ENCODE data around the gene AGA.

The AGA gene

GRCh38 chr4:177441803-177442622 lies at the start of gene AGA:
AGA (minus strand) TSS chr4:177442437; CDS start chr4:177442375, 62 bp downstream.
- Mint-ChIP-seq H3K27ac (peak within 1 kb of the TSS; percentile 99), H3K4me3 (peak within 1 kb of the TSS; percentile 96), H3K9me3 (no peaks in the 10 kb centered on the region), H3K4me1 (peaks cover 43% of the 10 kb centered on the region), H3K36me3 (peaks cover 7% of the 10 kb centered on the region), H3K27me3 (no peaks in the 10 kb centered on the region)

- H3K27ac Mint-ChIP-seq = no peak overlapping the region
- no peaks in the 10 kb centered on the region for H3K4me1 Mint-ChIP-seq
- H3K4me3 Mint-ChIP-seq = no peak overlapping the region
- H3K9me3 Mint-ChIP-seq = no peaks in the 10 kb centered on the region
- peaks cover 2% of the 10 kb centered on the region for H3K36me3 Mint-ChIP-seq
- no peaks in the 10 kb centered on the region for H3K27me3 Mint-ChIP-seq
Measured at GRCh38 chr4:177492022-177492421, 49.8 kb upstream of the AGA start.

DNA sequence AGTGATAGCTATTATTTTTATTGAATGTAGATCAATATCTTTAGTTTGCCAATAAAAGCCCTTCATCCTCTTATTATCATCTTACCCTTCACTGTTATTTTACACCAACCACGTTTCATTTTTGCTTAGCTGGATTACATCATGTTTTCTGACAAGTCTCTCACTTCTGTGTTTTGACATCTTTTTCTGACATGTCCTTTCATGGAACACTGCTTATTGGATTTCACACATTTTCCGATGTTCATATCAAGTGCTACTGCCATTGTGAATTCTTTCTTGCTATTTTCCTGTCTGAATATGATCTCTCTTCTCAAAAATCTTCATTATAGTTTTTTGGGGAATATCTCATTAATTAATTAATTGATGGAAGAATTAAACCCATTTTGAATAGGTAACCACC lies 48.5 kb upstream of the AGA start:
- Mint-ChIP-seq H3K27ac (no peak overlapping the region), H3K4me3 (no peak overlapping the region), H3K9me3 (no peaks in the 10 kb centered on the region), H3K36me3 (peaks cover 6% of the 10 kb centered on the region), H3K27me3 (no peaks in the 10 kb centered on the region), H3K4me1 (no peaks in the 10 kb centered on the region)

DNA sequence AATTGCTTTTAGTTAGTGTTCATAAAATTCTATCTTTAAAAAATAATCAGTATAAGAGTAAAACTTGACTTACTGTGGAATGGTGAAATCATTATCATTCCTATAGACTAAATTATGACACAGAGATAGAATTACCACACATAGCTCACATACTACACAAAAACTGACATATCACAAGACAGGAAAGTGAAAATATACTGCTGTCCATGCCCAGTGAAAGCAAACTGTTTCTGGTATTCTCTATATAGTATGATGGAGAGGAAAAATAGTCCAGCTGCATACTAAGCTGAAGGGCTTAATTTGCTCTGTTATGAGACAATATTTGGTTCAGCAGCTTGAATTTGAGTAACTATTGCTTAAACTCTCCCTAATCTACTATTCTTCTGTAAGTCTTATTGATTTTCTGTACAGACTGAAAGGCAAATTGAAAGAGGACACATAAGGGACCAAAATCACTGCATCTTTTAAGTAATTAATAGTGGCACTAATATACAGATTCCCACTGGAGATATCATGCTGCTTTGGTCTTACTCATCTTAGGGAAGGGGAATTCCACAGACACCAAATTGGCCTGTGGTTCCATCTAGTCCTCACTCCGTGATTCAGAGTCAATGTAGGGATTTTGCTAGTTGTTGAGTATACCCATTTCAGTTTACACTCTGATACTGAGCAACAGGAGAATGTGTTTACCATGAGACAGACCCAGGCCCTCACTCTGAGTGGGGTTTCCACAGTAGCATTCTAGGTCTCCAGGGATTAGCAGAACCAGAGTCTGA lies 47.4 kb upstream of the AGA start:
- Mint-ChIP-seq H3K27ac (no peak overlapping the region), H3K9me3 (no peaks in the 10 kb centered on the region), H3K36me3 (peaks cover 9% of the 10 kb centered on the region), H3K27me3 (no peaks in the 10 kb centered on the region), H3K4me1 (no peaks in the 10 kb centered on the region), H3K4me3 (no peak overlapping the region)

DNA sequence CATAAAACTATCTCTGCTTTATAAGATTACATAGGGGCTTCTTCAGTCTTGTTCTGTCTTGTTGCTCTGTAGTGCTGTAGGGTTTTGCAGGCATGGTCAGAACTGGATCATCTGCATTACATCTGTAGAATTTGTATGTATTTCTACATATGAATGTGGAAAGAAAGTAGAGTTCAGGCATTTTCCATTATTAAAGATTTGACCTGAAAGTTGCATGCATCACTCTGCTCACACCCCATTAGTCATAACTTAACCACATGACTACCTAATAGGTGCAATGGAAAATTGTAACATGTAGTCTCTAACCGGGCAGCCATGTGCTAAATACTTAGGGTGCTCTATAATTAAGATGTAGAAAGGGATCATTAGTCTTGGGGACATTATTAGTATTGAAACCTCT lies 45.7 kb upstream of the AGA start:
- Mint-ChIP-seq H3K4me3 (no peak overlapping the region), H3K36me3 (peaks cover 9% of the 10 kb centered on the region), H3K9me3 (no peaks in the 10 kb centered on the region), H3K27ac (no peak overlapping the region), H3K27me3 (no peaks in the 10 kb centered on the region), H3K4me1 (peaks cover 7% of the 10 kb centered on the region)

DNA sequence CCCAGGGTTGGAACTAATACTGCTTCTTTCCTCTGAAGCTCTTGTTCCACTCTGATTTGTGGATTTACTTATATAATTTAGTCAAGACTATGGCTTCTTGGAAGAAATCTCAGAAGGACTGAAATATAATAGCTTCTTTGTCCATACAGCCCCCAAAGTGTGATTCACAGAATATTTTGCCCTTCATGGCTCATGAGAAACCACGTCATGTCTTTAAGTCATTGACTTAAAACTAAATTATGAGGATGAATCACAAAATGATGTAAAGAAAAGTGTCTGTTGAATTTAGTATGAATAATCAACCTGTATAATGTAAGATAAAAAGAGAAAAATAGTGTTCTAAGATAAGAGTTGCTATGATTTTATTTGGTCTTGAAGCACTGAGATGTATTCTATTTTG lies 43.3 kb upstream of the AGA start:
- H3K9me3 Mint-ChIP-seq = no peaks in the 10 kb centered on the region
- no peaks in the 10 kb centered on the region for H3K27me3 Mint-ChIP-seq
- H3K27ac Mint-ChIP-seq = no peak overlapping the region
- peaks cover 8% of the 10 kb centered on the region for H3K36me3 Mint-ChIP-seq
- no peak overlapping the region for H3K4me3 Mint-ChIP-seq
- peaks cover 10% of the 10 kb centered on the region for H3K4me1 Mint-ChIP-seq

DNA sequence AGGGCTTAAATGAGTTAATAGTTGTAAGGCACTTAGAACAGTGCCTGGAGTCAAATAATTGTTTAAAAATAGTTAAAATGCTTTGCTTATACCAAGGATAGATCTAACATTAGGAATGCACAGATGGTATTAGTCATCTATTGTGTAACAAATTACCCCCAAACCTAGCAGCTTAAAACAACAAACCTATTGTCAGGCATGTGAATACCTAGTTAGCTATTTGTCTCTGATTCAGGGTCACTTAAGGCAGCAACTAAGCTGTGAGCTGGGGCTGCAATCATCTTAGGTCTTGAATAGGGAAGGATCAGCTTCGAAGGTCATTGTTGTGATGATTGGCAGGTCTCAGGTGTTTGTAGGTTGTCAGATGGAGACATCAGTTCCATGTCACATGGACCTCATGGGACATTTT lies 42.4 kb upstream of the AGA start:
- Mint-ChIP-seq H3K4me1 (peaks cover 10% of the 10 kb centered on the region), H3K27ac (no peak overlapping the region), H3K36me3 (peaks cover 8% of the 10 kb centered on the region), H3K4me3 (no peak overlapping the region), H3K27me3 (no peaks in the 10 kb centered on the region), H3K9me3 (no peaks in the 10 kb centered on the region)

DNA sequence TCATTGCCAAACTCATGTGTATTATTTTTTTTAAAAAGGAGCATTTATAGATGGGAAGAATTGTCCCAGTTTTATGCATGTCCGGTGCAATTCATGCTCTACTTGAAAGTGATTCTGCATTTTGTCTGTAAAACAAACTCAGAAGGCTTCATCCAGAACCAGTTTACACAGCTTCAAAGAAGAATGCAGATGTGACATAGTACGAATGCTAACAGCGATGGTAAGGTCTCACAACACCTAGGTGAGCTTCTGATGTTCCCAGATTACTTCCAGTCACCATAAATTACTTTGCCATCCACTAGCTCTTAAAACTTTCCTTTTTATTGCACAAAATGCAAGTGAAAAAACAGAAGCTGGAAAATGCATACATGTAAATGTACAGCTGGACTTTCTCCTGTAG lies 41.5 kb upstream of the AGA start:
- Mint-ChIP-seq H3K4me3 (no peak overlapping the region), H3K36me3 (peaks cover 8% of the 10 kb centered on the region), H3K27ac (no peak overlapping the region), H3K9me3 (no peaks in the 10 kb centered on the region), H3K27me3 (no peaks in the 10 kb centered on the region), H3K4me1 (peaks cover 10% of the 10 kb centered on the region)

- H3K27me3 Mint-ChIP-seq = no peaks in the 10 kb centered on the region
- H3K4me3 Mint-ChIP-seq = no peak overlapping the region
- peaks cover 10% of the 10 kb centered on the region for H3K4me1 Mint-ChIP-seq
- no peaks in the 10 kb centered on the region for H3K9me3 Mint-ChIP-seq
- H3K36me3 Mint-ChIP-seq = peaks cover 8% of the 10 kb centered on the region
- no peak overlapping the region for H3K27ac Mint-ChIP-seq
Measured at GRCh38 chr4:177483271-177483670, 41.0 kb upstream of the AGA start.

- no peak overlapping the region for H3K27ac Mint-ChIP-seq
- H3K36me3 Mint-ChIP-seq = peaks cover 8% of the 10 kb centered on the region
- H3K4me3 Mint-ChIP-seq = no peak overlapping the region
- H3K27me3 Mint-ChIP-seq = no peaks in the 10 kb centered on the region
- no peaks in the 10 kb centered on the region for H3K9me3 Mint-ChIP-seq
- H3K4me1 Mint-ChIP-seq = peaks cover 10% of the 10 kb centered on the region
Measured at GRCh38 chr4:177482367-177482766, 40.1 kb upstream of the AGA start.

GRCh38 chr4:177480795-177481194 lies 38.6 kb upstream of the AGA start:
- Mint-ChIP-seq H3K4me1 (peaks cover 10% of the 10 kb centered on the region), H3K27me3 (no peaks in the 10 kb centered on the region), H3K9me3 (no peaks in the 10 kb centered on the region), H3K4me3 (no peak overlapping the region), H3K27ac (no peak overlapping the region), H3K36me3 (peaks cover 4% of the 10 kb centered on the region)

DNA sequence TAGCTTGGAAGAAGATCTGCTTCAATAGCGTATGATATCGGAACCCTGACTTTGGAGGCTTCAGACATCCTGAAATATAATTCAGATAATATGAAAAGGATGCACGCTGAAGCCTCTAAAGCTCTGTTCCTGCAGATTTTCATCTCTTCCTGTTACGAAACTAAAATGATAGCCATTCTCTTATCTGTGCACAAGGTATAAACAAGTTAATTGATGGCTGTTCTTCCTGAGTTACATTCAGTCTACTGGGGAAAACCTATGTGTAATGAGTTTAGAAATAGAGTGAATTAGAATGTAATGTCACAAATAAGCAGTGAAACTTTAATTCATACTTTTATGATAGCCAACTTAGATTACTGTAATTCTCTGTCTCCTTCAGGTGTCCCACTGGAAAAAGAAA lies 36.8 kb upstream of the AGA start:
- H3K4me3 Mint-ChIP-seq = no peak overlapping the region
- no peaks in the 10 kb centered on the region for H3K9me3 Mint-ChIP-seq
- H3K4me1 Mint-ChIP-seq = peaks cover 10% of the 10 kb centered on the region
- no peaks in the 10 kb centered on the region for H3K27me3 Mint-ChIP-seq
- H3K27ac Mint-ChIP-seq = no peak overlapping the region
- H3K36me3 Mint-ChIP-seq = peaks cover 3% of the 10 kb centered on the region

DNA sequence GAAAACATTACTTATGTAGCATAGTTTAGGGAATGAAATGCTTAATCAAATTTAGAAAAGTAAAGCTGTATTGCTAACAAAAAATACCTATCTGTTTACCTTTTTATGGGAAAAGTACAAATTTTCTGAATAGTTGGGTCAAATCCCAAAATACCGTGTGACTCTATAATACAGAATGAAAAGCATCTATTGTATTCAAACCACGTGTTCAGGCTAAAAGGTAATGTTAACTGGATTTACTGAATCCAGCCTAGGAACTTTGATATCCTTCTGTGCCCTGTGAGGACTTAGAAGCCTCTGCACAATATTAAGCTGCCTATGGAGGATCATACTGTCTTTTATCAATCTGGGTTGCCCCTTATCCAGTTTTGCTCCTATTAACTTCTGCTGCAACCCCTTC lies 36.3 kb upstream of the AGA start:
- Mint-ChIP-seq H3K27me3 (no peaks in the 10 kb centered on the region), H3K4me3 (no peak overlapping the region), H3K4me1 (peaks cover 9% of the 10 kb centered on the region)

DNA sequence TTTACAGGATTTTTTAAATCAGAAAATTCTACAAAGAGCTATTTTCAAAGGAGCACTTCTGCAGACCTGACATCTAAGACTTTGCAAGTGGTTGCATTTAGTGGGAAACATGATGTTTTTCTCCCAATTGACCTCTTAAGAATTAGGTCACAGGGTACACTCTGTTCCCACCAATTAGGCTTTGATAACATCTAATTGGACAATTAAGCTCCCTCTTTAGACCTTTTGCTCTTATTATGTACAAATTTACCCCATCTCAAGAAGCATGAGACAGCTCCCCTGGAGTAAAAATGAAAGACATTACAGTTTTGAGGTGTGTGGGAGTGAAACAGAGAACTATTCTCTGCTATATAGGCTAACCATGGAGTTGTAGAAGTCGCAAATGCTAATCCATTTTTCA lies 31.8 kb upstream of the AGA start:
- Mint-ChIP-seq H3K9me3 (no peaks in the 10 kb centered on the region), H3K4me3 (no peak overlapping the region), H3K4me1 (no peaks in the 10 kb centered on the region), H3K27ac (no peak overlapping the region), H3K36me3 (peaks cover 4% of the 10 kb centered on the region), H3K27me3 (no peaks in the 10 kb centered on the region)

More for the DNA sequence above, 36.3 kb upstream of the AGA start:
- H3K27ac Mint-ChIP-seq = no peak overlapping the region
- no peaks in the 10 kb centered on the region for H3K9me3 Mint-ChIP-seq
- H3K36me3 Mint-ChIP-seq = peaks cover 3% of the 10 kb centered on the region

GRCh38 chr4:177464026-177464425 lies 21.8 kb upstream of the AGA start:
- no peak overlapping the region for H3K27ac Mint-ChIP-seq
- H3K9me3 Mint-ChIP-seq = no peaks in the 10 kb centered on the region
- peaks cover 6% of the 10 kb centered on the region for H3K4me1 Mint-ChIP-seq
- H3K27me3 Mint-ChIP-seq = no peaks in the 10 kb centered on the region
- no peak overlapping the region for H3K4me3 Mint-ChIP-seq
- peaks cover 3% of the 10 kb centered on the region for H3K36me3 Mint-ChIP-seq

- no peaks in the 10 kb centered on the region for H3K27me3 Mint-ChIP-seq
- no peaks in the 10 kb centered on the region for H3K4me1 Mint-ChIP-seq
- no peaks in the 10 kb centered on the region for H3K9me3 Mint-ChIP-seq
- H3K27ac Mint-ChIP-seq = no peak overlapping the region
- H3K4me3 Mint-ChIP-seq = no peak overlapping the region
- peaks cover 5% of the 10 kb centered on the region for H3K36me3 Mint-ChIP-seq
Measured at GRCh38 chr4:177461606-177462005, 19.4 kb upstream of the AGA start.

Measured in activated naive CD4-positive, alpha-beta T cell treated with anti-CD3 and anti-CD28 coated beads, Interleukin-2, amount 50 U/mL, for 24 hours (primary cell).